Measurements from ENCODE around the gene GPR173.

Gene GPR173

DNA sequence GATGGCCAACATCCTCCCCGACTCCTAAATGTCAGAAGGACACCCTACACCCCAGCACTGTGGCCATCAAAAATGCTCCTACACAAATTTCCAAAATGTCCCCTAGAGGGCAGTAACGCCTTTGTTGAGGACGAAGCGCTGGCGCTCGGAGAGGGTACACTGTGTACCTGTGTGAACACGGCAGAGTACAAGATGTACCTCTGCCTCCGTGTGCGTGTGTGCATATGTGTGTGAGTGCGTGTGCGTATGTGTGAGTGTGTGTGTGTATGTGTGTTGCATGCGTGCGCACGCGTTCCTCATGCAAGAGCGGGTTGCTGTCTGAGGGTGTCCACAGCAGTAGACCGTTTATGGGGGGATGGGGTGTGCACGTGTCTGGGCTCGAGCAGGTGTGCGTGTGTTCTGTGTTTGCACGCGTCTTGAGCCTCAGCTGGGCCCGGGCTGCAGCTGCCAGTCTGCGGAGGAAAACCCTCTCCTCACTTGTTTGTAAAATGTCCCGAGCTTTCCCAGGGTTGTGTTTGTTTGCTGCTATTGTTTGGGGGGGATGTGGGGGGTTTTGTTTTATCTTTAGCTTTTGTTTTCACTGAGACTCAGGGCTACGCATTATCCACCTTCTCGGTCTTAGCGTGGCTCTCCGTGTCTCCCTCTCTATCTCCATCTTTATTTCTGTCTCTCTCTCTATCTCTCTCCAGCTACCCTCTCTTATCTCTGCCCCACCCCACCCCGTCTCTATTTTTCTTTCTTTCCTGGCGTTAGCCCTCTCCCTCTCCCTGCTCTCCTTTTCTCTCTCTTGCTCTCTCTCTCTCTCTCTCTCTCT is 23.2 kb downstream of the GPR173 start:
- DNase-seq: peak; percentile 49

DNA sequence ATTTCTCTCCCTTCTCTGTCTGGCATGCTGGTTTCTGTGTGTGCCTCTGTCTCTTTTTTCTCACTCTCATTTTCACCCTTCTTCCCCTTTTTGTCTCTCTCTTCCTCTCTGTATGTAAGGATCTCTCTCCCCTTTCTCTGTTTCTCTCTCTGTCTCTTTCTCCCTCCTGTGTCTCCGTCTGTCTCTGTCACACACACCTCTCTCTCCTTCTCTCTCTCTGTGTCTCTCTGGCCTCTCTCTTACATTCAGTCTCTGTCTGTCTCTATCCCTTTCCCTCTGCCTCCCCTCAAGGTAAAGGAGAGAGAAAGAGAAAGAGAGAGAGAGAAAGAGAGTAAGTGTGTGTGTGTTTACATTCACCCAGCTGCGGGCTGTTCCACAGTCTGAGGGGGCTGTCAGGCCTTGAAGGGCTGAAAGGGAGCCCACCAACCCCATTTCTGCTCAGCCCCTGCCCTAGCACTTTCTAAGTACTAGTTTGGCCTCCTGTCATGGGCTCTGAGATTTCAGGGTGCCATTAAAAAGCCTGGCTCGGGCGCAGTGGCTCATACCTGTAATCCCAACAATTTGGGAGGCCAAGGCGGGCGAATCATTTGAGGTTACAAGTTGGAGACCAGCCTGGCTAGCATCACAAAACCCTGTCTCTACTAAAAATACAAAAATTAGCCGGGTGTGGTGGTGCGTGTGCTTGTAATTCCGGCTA is 24.0 kb downstream of the GPR173 start:
- DNase-seq: no peak

DNA sequence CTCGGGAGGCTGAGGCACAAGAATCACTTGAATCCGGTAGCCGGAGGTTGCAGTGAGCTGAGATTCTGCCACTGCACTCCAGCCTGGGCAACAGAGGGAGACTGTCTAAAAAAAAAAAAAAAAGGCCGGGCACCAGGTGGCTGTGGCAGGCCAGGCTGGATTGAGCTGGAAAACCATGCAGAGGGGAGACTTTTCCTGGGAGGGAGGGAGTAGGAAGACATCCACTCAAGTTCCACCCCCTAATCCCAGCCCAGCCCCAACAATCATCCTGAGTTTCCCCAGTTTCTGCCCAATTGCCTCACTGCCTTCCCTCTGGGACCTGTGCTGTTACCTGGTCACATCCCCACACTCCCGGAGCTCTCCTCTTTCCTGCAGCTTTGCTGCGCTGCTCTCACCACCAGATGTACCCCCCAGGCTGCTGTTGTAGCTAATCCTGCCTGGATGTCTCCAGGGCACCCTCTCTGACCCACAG is 24.6 kb downstream of the GPR173 start:
- DNase-seq: no peak

DNA sequence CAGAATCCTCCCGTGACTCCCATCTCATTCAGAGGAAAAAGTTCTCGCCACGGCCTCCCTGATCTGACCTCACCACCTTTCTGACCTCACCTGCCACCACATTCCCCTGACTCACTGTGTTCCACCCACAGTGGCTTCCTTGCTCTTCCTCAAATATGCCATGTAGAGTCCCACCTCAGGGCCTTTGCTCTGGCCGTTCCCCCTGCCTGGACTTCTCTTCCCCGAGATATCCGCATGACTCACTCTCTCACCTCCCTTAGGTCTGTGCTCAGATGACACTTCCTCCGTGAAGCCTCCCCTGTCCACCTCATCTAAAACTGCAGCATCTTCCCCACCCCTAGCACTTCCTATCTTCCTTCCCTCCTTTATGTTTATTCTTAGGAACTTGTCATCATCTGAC is 26.4 kb downstream of the GPR173 start:
- no peak for DNase-seq

DNA sequence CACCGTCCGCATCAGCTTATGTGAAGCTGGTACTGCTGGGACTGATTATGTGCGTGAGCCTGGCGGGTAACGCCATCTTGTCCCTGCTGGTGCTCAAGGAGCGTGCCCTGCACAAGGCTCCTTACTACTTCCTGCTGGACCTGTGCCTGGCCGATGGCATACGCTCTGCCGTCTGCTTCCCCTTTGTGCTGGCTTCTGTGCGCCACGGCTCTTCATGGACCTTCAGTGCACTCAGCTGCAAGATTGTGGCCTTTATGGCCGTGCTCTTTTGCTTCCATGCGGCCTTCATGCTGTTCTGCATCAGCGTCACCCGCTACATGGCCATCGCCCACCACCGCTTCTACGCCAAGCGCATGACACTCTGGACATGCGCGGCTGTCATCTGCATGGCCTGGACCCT is 28.1 kb downstream of the GPR173 start:
- DNase-seq: no peak

DNA sequence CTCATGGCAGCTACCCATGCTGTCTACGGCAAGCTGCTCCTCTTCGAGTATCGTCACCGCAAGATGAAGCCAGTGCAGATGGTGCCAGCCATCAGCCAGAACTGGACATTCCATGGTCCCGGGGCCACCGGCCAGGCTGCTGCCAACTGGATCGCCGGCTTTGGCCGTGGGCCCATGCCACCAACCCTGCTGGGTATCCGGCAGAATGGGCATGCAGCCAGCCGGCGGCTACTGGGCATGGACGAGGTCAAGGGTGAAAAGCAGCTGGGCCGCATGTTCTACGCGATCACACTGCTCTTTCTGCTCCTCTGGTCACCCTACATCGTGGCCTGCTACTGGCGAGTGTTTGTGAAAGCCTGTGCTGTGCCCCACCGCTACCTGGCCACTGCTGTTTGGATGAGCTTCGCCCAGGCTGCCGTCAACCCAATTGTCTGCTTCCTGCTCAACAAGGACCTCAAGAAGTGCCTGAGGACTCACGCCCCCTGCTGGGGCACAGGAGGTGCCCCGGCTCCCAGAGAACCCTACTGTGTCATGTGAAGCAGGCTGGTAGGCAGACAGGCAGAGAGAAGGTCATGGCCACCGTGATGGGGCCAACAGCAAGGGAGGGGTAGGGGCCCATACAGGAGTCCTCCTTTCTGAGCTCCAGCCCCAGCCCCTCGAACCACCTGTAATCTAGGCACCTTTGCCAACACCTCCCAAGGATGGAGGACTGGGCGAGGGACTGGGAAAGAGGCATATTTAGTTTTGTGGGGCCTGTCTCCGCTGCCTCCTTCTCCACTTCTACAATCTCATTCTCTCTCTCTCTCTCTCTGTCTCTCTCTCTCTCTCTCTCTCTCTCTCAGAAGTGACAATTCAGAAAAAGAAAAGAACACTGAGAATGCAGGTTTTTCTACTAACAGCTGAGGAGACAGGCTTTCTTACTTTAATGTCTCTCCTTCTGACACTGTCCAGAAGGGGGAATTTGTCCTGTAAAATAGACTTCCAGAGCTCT is 28.9 kb downstream of the GPR173 start:
- DNase-seq: no peak

DNA sequence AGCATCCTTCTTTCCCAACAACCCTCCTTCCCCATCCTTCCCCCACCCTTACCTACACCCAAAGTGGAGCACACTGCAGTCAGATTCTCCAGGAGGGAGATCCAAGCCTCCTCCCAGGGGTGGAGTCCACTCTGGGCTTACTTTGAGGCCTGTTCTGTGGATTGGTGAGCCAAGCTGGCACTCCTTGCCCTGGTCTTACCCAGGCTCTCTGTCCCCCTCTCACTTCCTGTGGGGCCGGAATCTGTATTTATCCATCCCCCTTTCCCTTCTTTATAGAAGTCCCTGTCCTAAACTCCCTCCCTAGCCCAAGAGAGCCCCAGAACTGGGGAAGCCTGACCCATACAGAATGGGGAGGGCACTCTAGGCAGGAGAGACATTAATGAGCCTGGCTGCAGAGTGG is 30.4 kb downstream of the GPR173 start:
- no peak for DNase-seq

DNA sequence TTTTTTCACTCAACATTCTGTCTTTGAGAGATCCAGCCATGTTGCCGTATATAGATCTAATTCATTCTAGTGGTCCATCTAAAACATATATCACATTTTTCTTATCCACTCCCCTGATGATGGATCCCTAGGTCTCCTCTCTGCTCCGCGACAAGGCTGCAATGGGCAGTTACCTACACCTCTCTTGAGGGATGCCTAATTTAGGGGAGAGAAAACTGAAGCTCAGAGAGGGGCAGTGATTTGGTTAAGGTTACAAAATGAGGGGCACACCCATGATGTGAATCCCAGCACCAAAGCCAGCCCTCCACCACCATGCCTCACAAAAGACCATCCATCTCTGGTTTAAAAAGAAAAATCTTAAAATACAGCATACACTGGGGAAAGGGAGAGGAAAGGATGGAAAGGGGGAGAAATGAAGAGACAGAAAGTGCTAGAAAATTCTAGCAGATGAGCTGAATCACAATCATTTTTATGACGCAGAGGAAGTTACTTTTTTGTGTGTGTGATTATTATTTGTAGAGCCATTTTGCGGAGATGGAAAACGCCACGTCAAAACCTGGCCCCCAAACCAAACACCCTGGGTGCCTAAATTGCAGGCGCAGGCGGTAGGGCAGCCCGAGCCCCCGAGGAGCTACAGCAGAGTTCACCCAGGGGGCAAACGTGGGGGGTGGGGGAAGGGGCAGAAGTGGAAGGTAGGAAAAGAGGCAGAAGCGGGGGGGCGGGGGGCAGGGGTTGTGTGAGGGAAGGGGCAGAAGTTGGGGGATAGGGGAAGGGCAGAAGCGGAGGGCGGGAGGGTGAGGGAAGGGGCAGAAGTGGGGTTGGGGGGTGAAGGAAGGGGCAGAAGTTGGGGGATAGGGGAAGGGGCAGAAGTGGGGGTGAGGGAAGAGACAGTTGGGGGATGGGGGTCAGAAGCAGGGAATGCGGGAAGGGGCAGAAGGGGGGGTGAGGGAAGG is 32.3 kb downstream of the GPR173 start:
- DNase-seq: peak; percentile 23

DNA sequence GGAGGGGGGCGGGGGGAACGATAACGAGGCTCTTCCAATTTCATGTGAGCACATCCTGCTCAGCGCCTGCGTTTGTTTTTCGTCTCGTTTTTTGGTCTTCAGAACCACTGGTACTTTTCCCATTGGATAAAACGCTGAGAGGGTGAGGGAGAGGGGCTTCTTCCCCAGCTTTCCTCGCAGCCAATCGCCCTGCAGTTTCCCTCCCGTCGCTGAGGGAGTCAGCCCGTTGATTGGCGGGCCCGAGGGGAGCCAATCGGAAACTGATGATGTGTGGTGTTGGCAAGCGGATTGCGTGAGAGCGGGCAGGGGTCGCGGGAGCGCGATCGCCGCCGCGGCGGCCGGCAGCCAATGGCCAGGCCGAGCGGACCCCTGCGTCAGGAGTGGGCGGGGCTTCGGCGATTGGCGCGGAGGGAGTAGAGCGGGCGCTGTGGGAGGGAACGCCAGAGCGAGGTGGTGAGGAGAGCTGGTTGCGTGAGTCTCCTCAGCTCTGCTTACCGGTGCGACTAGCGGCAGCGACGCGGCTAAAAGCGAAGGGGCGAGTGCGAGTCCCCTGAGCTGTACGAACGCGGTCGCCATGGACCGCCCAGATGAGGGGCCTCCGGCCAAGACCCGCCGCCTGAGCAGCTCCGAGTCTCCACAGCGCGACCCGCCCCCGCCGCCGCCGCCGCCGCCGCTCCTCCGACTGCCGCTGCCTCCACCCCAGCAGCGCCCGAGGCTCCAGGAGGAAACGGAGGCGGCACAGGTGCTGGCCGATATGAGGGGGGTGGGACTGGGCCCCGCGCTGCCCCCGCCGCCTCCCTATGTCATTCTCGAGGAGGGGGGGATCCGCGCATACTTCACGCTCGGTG is 33.6 kb downstream of the GPR173 start, which contains the start of gene TSPYL2:
TSS of gene TSPYL2 (plus strand) at position 443 of the 848 bp plus-strand sequence. CDS start at position 575, 132 bp downstream.
- DNase-seq: peak; percentile 98

DNA sequence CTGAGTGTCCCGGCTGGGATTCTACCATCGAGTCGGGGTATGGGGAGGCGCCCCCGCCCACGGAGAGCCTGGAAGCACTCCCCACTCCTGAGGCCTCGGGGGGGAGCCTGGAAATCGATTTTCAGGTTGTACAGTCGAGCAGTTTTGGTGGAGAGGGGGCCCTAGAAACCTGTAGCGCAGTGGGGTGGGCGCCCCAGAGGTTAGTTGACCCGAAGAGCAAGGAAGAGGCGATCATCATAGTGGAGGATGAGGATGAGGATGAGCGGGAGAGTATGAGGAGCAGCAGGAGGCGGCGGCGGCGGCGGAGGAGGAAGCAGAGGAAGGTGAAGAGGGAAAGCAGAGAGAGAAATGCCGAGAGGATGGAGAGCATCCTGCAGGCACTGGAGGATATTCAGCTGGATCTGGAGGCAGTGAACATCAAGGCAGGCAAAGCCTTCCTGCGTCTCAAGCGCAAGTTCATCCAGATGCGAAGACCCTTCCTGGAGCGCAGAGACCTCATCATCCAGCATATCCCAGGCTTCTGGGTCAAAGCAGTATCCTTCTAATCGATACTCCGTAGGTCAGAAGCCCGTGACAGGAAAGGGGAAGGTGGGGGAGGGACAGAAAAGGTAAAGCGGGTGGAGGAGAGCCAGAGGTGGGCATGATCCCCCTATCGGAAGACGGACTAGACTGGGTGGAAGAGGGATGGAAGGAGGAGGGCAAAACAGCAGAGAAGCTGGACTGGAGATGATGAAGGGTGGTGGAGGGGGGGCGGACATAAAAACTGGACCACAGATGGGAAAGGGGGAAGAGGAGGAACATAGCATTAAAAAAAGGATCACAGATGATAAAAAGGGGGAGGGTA is 34.4 kb downstream of the GPR173 start:
- DNase-seq: no peak

DNA sequence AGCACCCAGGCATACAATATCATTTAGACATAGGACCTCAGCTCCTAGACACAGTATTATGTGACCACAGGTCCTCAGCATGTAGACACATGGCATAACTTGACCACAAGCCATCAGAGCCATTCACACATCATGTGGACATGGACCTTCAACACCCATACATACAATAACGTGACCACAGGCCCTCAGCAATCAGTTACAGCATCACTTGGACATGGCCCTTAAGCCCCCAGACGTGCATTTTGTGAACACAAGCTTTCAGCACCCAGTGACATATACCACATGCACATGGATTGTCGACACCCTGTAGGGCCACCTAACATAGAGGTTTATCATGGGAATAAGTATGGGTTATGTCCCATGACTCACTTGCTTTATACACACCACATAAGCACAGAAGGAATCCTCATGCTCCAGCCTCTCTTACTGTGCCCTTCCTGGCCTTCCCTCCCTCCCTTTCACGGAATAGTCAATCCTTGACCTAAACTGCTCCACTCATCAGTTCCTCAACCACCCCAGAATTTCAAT is 35.5 kb downstream of the GPR173 start:
- DNase-seq: no peak

DNA sequence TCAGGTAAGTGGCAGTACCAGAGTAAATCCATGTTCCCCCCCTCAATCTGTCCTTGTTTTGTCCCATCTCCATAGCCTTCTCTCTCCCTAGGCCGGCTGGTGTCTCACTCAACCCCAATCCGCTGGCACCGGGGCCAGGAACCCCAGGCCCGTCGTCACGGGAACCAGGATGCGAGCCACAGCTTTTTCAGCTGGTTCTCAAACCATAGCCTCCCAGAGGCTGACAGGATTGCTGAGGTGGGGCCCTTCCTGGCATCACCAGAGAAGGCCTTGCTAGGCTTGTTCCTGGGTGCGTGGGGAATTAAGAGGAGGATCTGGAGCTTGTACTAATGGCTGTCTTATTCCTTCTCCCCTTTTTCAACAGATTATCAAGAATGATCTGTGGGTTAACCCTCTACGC is 36.3 kb downstream of the GPR173 start:
- DNase-seq: no peak

DNA sequence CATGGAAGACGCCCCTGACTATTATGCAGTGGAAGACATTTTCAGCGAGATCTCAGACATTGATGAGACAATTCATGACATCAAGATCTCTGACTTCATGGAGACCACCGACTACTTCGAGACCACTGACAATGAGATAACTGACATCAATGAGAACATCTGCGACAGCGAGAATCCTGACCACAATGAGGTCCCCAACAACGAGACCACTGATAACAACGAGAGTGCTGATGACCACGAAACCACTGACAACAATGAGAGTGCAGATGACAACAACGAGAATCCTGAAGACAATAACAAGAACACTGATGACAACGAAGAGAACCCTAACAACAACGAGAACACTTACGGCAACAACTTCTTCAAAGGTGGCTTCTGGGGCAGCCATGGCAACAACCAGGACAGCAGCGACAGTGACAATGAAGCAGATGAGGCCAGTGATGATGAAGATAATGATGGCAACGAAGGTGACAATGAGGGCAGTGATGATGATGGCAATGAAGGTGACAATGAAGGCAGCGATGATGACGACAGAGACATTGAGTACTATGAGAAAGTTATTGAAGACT is 37.2 kb downstream of the GPR173 start:
- DNase-seq: no peak

DNA sequence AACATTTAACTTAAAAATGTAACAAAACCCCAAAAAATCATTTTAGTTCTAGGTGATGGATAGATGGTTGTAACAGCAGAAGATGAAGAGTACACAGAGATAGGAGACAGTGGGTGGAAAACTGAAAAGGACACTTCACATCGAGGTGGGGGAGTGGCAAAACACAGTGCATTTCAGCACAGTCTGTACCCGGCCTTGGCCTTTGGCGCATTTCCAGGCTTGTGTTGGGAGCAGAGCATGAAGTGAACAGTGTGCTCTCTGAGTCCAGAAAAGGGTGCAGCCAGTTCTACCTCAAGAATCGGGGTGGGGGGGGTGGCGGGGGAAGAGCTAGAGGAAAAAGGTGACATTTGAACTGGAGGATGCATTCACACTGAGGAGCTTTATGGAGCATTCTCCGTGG is 37.9 kb downstream of the GPR173 start:
- no peak for DNase-seq

DNA sequence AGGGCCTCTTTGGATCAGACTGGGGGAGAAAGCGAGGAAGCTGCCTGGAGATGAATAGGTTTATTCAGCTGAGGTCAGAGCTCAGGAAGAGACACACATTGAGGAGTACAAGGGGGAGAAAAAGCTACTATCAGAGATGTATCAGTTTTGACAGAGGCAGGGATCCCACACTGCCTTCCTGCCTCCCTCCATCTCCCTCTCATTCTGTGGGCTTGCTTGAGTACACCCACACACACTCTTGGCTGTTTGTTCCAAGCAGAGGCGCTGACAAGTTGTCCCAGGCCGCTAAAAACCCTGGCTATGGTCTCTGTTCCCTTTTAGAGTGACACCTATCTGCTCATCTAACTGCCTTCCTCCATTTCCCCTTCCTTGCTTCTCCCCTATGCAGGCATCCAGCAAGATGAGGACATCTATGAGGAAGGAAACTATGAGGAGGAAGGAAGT is 38.8 kb downstream of the GPR173 start:
- DNase-seq: no peak

DNA sequence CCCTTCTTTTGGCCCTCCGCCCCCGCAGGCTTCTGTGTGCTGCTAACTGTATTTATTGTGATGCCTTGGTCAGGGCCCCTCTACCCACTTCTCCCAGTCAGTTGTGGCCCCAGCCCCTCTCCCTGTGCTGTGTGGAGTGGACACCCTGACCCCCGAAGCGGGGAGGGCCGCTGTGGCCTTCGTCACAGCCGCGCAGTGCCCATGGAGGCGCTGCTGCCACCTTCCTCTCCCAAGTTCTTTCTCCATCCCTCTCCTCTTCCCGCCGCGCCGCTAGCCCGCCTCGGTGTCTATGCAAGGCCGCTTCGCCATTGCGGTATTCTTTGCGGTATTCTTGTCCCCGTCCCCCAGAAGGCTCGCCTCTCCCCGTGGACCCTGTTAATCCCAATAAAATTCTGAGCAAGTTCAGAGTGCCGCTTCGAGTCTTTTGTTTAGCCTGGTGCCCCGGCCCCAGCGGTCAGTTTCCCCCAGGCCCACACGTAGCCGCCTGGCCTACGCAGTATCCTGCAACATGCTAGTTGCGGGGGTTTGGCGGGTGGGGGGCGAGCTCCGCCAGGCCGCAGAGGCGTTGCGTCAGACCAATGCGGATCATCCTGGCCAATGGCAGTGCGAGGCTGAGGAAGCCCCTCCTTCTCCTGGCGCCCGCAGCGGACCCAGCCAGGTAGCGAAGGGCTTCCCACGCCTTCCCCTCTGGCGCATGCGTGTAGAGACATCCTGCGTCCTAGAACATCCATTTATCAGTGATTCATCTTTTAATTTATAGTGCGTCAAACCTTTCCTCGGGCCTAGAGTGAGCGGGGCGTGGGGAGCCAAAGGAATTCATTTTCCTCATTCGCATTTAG is 39.8 kb downstream of the GPR173 start:
- DNase-seq: peak; percentile 70

DNA sequence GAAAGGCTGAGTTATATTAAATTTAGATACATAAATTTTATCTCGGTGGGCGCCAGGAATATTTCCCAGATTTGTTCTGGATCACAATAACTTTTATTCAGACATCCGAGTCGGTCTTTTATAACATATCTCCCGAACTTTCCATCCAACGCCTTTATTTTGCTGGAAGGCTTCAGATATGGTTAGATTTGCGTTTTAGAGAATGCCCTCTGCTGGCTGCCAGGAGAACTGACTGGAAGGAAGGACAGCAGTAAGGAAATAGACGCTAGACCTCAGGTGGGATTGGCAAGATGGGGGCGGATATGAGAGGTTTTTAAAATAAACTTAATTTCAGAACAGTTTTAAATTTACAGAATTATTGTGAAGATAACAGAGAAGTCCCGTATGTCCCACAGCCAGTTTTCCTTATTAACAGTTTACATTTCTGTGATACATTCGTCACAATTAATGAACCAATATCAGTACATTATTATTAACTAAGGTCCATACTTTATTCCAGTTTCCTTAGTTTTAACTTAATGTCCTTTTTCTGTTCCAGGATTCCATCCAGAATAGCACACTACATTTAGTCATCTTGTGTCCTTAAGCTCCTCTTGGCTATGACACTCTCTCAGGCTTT is 40.7 kb downstream of the GPR173 start:
- DNase-seq: peak; percentile 59

Data from fibroblast of skin of scalp (primary cell).